GM12878 (cell line): ENCODE results near the gene PPP4R4. TPM values are rescaled to one million over a fixed set of nuclear protein-coding genes. Genes with fewer than 3 reads are reported as not detected.

Experiments
- ATAC-seq: fragments of 200-7000 bp; cut with Tn5 transposase; 3 replicates; pipeline ENCODE4 v1.9.1; 2020; ENCODE audit warnings: mild to moderate bottlenecking, moderate library complexity
- BruUV-seq: library from RNA; stranded (reverse); fragments of 400-500 nt; replicated peaks from 2 replicates; lab custom pipeline; 2021; lab: Mats Ljungman, UMichigan
- CTCF ChIA-PET: fragments of 300-600 bp; sonication (Branson Sonifier 250); formaldehyde crosslinking; extraction: SDS; loops from one replicate; lab custom pipeline; 2021; ENCODE audit warnings: inconsistent platforms; lab: Yijun Ruan, JAX
- POLR2A ChIA-PET: fragments of 350-600 bp; formaldehyde crosslinking; extraction: SDS; loops from one replicate; lab custom pipeline; 2021; ENCODE audit warnings: inconsistent platforms; lab: Charles Lee
- RAD21 ChIA-PET: fragments of 300-600 bp; sonication (Branson Sonifier 250); formaldehyde crosslinking; loops from one replicate; lab custom pipeline; 2023; ENCODE audit warnings: antibody characterized with exemption; ENCODE audit not compliant: unreplicated experiment; lab: Charles Lee
- SMC1A ChIA-PET: fragments of 300-600 bp; sonication (Branson Sonifier 250); formaldehyde crosslinking; loops from one replicate; lab custom pipeline; 2023; ENCODE audit not compliant: unreplicated experiment, uncharacterized antibody; lab: Charles Lee
- DNase-seq: peaks from one replicate; pipeline ENCODE4 v3.0.0-alpha.2; 2011; ENCODE audit warnings: low read depth, low spot score
- FAIRE-seq: peaks from 3 replicates; lab custom pipeline; 2011; peaks lifted over from hg19 to GRCh38; lab: Jason Lieb, UNC
- H2AFZ ChIP-seq: 2 replicates; pipeline ENCODE4 v1.6.0; 2011; ENCODE audit warnings: low read depth, low read length, control low read depth; ENCODE audit not compliant: control insufficient read depth
- H3K27ac ChIP-seq: 2 replicates; pipeline ENCODE4 v1.5.1; 2011; ENCODE audit warnings: control low read depth; ENCODE audit not compliant: control insufficient read depth, insufficient read depth
- H3K27me3 ChIP-seq, 2 experiments: replicated peaks in 1 of 2; 2 replicates each; pipeline versions ENCODE4 v1.6.0 to v1.6.1; 2011; ENCODE audit warnings: low read length in 1 of 2; ENCODE audit not compliant: control insufficient read depth in 2 of 2, insufficient read depth in 2 of 2
- H3K36me3 ChIP-seq, 2 experiments: 2 replicates each; pipeline ENCODE4 v1.5.1; 2011; ENCODE audit warnings: low read length in 1 of 2; ENCODE audit not compliant: control insufficient read depth in 2 of 2, insufficient read depth in 2 of 2
- H3K4me1 ChIP-seq: 2 replicates; pipeline ENCODE4 v1.6.1; 2011; ENCODE audit warnings: mild to moderate bottlenecking, low read length, moderate library complexity, mixed read lengths; ENCODE audit not compliant: control insufficient read depth, insufficient read depth
- H3K4me2 ChIP-seq: 2 replicates; pipeline ENCODE4 v1.6.0; 2011; ENCODE audit warnings: control low read depth; ENCODE audit not compliant: control insufficient read depth, insufficient read depth
- H3K4me3 ChIP-seq: fragments of 200-600 bp; sonication (generic); 2 replicates; pipeline ENCODE4 v1.5.1; 2016
- H3K79me2 ChIP-seq: 2 replicates; pipeline ENCODE4 v1.6.0; 2011; ENCODE audit warnings: low read length; ENCODE audit not compliant: control insufficient read depth, insufficient read depth
- H3K9ac ChIP-seq: 2 replicates; pipeline ENCODE4 v1.8.0; 2011; ENCODE audit warnings: low read length, control low read depth, mixed read lengths; ENCODE audit not compliant: control insufficient read depth, insufficient read depth
- H3K9me3 ChIP-seq: replicated peaks from 3 replicates; pipeline ENCODE4 v1.5.1; 2011; ENCODE audit warnings: mild to moderate bottlenecking, low read length; ENCODE audit not compliant: control insufficient read depth, insufficient read depth
- H4K20me1 ChIP-seq: 2 replicates; pipeline ENCODE4 v1.6.0; 2011; ENCODE audit not compliant: control insufficient read depth, insufficient read depth
- MEF2A ChIP-seq: IDR thresholded peaks from 2 replicates; pipeline ENCODE4 v1.6.1; 2011; ENCODE audit warnings: low read depth, mild to moderate bottlenecking, low read length, moderate library complexity; ENCODE audit not compliant: insufficient read depth
- MTA3 ChIP-seq: IDR thresholded peaks from 2 replicates; pipeline ENCODE4 v1.6.1; 2012; ENCODE audit warnings: low read length, inconsistent platforms, borderline replicate concordance
- NFIC ChIP-seq: IDR thresholded peaks from 2 replicates; pipeline ENCODE4 v1.6.1; 2012; ENCODE audit warnings: low read depth, mild to moderate bottlenecking, inconsistent platforms, low read length, moderate library complexity
- NFYB ChIP-seq: IDR thresholded peaks from 2 replicates; pipeline ENCODE4 v1.6.1; 2011; ENCODE audit warnings: low read depth, mild to moderate bottlenecking, low read length, improper control_type of control experiment, moderate library complexity; ENCODE audit not compliant: insufficient read depth
- NR2F1 ChIP-seq: fragments of 450-650 bp; conservative IDR thresholded peaks from 2 replicates; pipeline ENCODE4 v1.6.1; 2017; ENCODE audit warnings: mild to moderate bottlenecking
- SMARCA5 ChIP-seq: fragments of 450-650 bp; IDR thresholded peaks from 2 replicates; pipeline ENCODE4 v1.6.1; 2017; ENCODE audit warnings: mild to moderate bottlenecking
- SRF ChIP-seq, 2 experiments: IDR thresholded peaks; 2 replicates each; pipeline ENCODE4 v1.6.1; 2011; ENCODE audit warnings: low read depth in 2 of 2, low read length in 2 of 2, mild to moderate bottlenecking in 1 of 2, moderate library complexity in 1 of 2
- TARDBP ChIP-seq: IDR thresholded peaks from 2 replicates; pipeline ENCODE4 v1.6.1; 2016; ENCODE audit warnings: borderline replicate concordance
- USF2 ChIP-seq: IDR thresholded peaks from 2 replicates; pipeline ENCODE4 v1.6.1; 2011; ENCODE audit warnings: low read depth, low read length, improper control_type of control experiment, borderline replicate concordance
- WGBS: methylation state at CpG from one replicate; pipeline ENCODE4 v1.1.6; 2016; ENCODE audit warnings: low lambda C conversion rate; ENCODE audit not compliant: insufficient replicate concordance, insufficient coverage; ENCODE audit errors: missing lambda C conversion rate; 5-methylcytosine and 5-hydroxymethylcytosine counted together
- in situ Hi-C: fragments of 300-500 bp; cut with MboI; formaldehyde crosslinking; loops from 9 replicates; pipeline ENCODE4 v1.14.3; 2018; ENCODE audit warnings: mixed read lengths
- intact Hi-C: fragments of 100-400 bp; cut with micrococcal nuclease; formaldehyde crosslinking; loops from one replicate; pipeline ENCODE4 v1.14.2; 2022; ENCODE audit not compliant: unreplicated experiment
- polyA plus RNA-seq, 11 experiments: library from polyadenylated mRNA; depleted of rRNA in 4 of 11; unstranded in 6 of 11; stranded (reverse) in 5 of 11; fragments of >200 nt; fragmentation: Nextera tagmentation in 4 of 11; fragmentation: Illumina TruSeq in 1 of 11; extraction: Ambion mirVana in 4 of 11; extraction: Trizol in 1 of 11; gene quantifications; 1 replicate in 1 of 11; 2 replicates in 10 of 11; pipeline versions ENCODE4 v1.2.1 to v1.2.3, GENCODE V29; 2011 to 2016; ENCODE audit warnings: inconsistent platforms in 2 of 11, missing spikeins in 2 of 11, low read depth in 1 of 11
- total RNA-seq, 4 experiments: library from RNA; depleted of rRNA in 3 of 4; stranded (reverse); fragments of >200 nt in 3 of 4; fragmentation: Illumina TruSeq in 1 of 4; extraction: Trizol in 1 of 4; gene quantifications; 2 replicates each; pipeline versions ENCODE4 v1.2.1 to v1.2.3, GENCODE V29; 2013 to 2021

The PPP4R4 gene
- total and polyA plus RNA-seq, 10 of the 15 experiments (the other 5 are each of a cell fraction or from before 2014, with no cell fraction given) = 0.01 to 0.13 (median 0.08) TPM; not detected in 4

GRCh38 chr14:94316692-94317091 lies 142.6 kb downstream of the PPP4R4 start (continued):
- TF ChIP-seq NR2F1 = no peak
- TF ChIP-seq NFYB = no peak
- no peak for TF ChIP-seq MTA3
- TF ChIP-seq MEF2A = no peak
- TF ChIP-seq TARDBP = no peak
- TF ChIP-seq SRF (IDR thresholded peaks at IDR 0.05; ENCODE audit: low read depth in 2 of 2, low read length in 2 of 2) = no peak
- no peak for TF ChIP-seq NFIC
- TF ChIP-seq SMARCA5 = no peak
- TF ChIP-seq, all 136 proteins: peak for 0

GRCh38 chr14:94317259-94317658 lies 143.1 kb downstream of the PPP4R4 start:
- H3K9ac ChIP-seq = no peak overlapping the region
- no peak for FAIRE-seq
- H3K27ac ChIP-seq = no peak overlapping the region
- TF ChIP-seq USF2 (no peak), MTA3 (no peak)
- no peaks in the 10 kb centered on the region for H4K20me1 ChIP-seq
- no peaks in the 10 kb centered on the region for H3K36me3 ChIP-seq
- no peak for ATAC-seq
- WGBS = 46% methylated on average over 4 of the region's 4 CpGs
- no peak overlapping the region for H3K4me3 ChIP-seq
- SMC1A ChIA-PET = no interaction called here
- CTCF ChIA-PET = interaction anchor here (0.8 to 1.3 kb wide), 2 partner anchors 17 to 105 kb away, joined by 3 read pairs; no protein-coding TSS in a partner anchor
- intact Hi-C loops = no loop called here
- H3K4me1 ChIP-seq = no peaks in the 10 kb centered on the region
- RAD21 ChIA-PET = no interaction called here
- no peak overlapping the region for H3K4me2 ChIP-seq
- no peaks in the 10 kb centered on the region for H3K27me3 ChIP-seq
- in situ Hi-C loops = no loop called here
- DNase-seq = no peak
- no peak overlapping the region for H2AFZ ChIP-seq
- H3K9me3 ChIP-seq = no peaks in the 10 kb centered on the region
- BruUV-seq = no TSS peak
- H3K79me2 ChIP-seq = no peaks in the 10 kb centered on the region
- POLR2A ChIA-PET = no interaction called here
